ENCODE measurements around the gene DIPK1C.

- no peak for TF ChIP-seq CTCF (IDR thresholded peaks at IDR 0.05)
- TF ChIP-seq ZFX (IDR thresholded peaks at IDR 0.05; ENCODE audit: borderline replicate concordance) = no peak
Measured at GRCh38 chr18:74482697-74483096, 25.6 kb upstream of the DIPK1C start.

Data from 22Rv1 (cell line).